Neural cell (in vitro differentiated cells): ENCODE data around the gene FPR1. TPM values are rescaled to one million over a fixed set of nuclear protein-coding genes. Genes with fewer than 3 reads are reported as not detected.

Experiments used
- H2AFZ ChIP-seq: fragments of 200-600, 300-800 bp; sonication (generic), shearing (Covaris generic); 2 replicates; pipeline ENCODE4 v1.6.0; 2014; ENCODE audit warnings: low read depth, mild to moderate bottlenecking, antibody characterized with exemption, low read length, moderate library complexity
- H3F3A ChIP-seq: fragments of 200-600 bp; shearing (Covaris generic); 2 replicates; pipeline ENCODE4 v1.6.1; 2016; ENCODE audit warnings: mild to moderate bottlenecking, moderate library complexity, mixed read lengths, antibody characterized with exemption, low read length; ENCODE audit not compliant: insufficient read depth, poor library complexity, severe bottlenecking
- H3K27ac ChIP-seq: fragments of 200-600, 300-800 bp; sonication (generic), shearing (Covaris generic); 2 replicates; pipeline ENCODE4 v1.5.1; 2014; ENCODE audit warnings: mild to moderate bottlenecking, low read length, moderate library complexity
- H3K27me3 ChIP-seq: fragments of 300-800, 200-600 bp; sonication (generic), shearing (Covaris generic); 2 replicates; pipeline ENCODE4 v1.6.0; 2014; ENCODE audit warnings: mild to moderate bottlenecking, low read depth, low read length, moderate library complexity; ENCODE audit not compliant: insufficient read depth
- H3K36me3 ChIP-seq: fragments of 300-800, 200-600 bp; sonication (generic), shearing (Covaris generic); 2 replicates; pipeline ENCODE4 v1.5.1; 2014; ENCODE audit warnings: mild to moderate bottlenecking, antibody characterized with exemption, low read length, moderate library complexity; ENCODE audit not compliant: insufficient read depth
- H3K4me2 ChIP-seq: fragments of 300-800, 200-600 bp; sonication (generic), shearing (Covaris generic); 2 replicates; pipeline ENCODE4 v1.6.0; 2014; ENCODE audit warnings: mild to moderate bottlenecking, low read length
- H3K4me3 ChIP-seq: fragments of 300-800, 200-600 bp; sonication (generic), shearing (Covaris generic); 2 replicates; pipeline ENCODE4 v1.5.1; 2014; ENCODE audit warnings: mild to moderate bottlenecking, low read length, moderate library complexity
- H3K79me2 ChIP-seq: fragments of 200-600 bp; shearing (Covaris generic); replicated peaks from 2 replicates; pipeline ENCODE4 v1.6.0; 2014; ENCODE audit warnings: mild to moderate bottlenecking, low read length, moderate library complexity; ENCODE audit not compliant: insufficient read depth
- H3K9ac ChIP-seq: fragments of 300-800, 200-600 bp; sonication (generic), shearing (Covaris generic); 2 replicates; pipeline ENCODE4 v1.6.1; 2016; ENCODE audit warnings: mild to moderate bottlenecking, low read length, mixed read lengths
- H3K9me2 ChIP-seq: fragments of 200-600 bp; shearing (Covaris generic); 2 replicates; pipeline ENCODE4 v1.6.1; 2016; ENCODE audit warnings: mild to moderate bottlenecking, low read length, mixed read lengths; ENCODE audit not compliant: insufficient read depth
- H3K9me3 ChIP-seq: fragments of 200-600, 300-800 bp; sonication (generic), shearing (Covaris generic); 2 replicates; pipeline ENCODE4 v1.6.1; 2016; ENCODE audit warnings: mild to moderate bottlenecking, mixed run types, low read length, moderate library complexity, mixed read lengths
- H4K20me1 ChIP-seq: fragments of 200-600 bp; shearing (Covaris generic); 2 replicates; pipeline ENCODE4 v1.6.1; 2016; ENCODE audit warnings: mild to moderate bottlenecking, mixed run types; ENCODE audit not compliant: insufficient read depth
- CTCF ChIP-seq: fragments of 450-650 bp; IDR thresholded peaks from 2 replicates; pipeline ENCODE4 v1.5.1; 2014; ENCODE audit warnings: antibody characterized with exemption, mild to moderate bottlenecking, moderate library complexity; ENCODE audit not compliant: poor library complexity, severe bottlenecking
- EP300 ChIP-seq: fragments of 450-650 bp; conservative IDR thresholded peaks from 2 replicates; pipeline ENCODE4 v1.6.1; 2014; ENCODE audit warnings: antibody characterized with exemption, mild to moderate bottlenecking, moderate library complexity; ENCODE audit not compliant: poor library complexity, severe bottlenecking
- EZH2 ChIP-seq: fragments of 200-600, 300-800 bp; shearing (Covaris generic), sonication (generic); IDR thresholded peaks from 2 replicates; pipeline ENCODE4 v1.6.1; 2014; ENCODE audit warnings: antibody characterized with exemption, low read length, borderline replicate concordance, mild to moderate bottlenecking; ENCODE audit not compliant: insufficient read depth, poor library complexity, severe bottlenecking
- MXI1 ChIP-seq: fragments of 450-650 bp; conservative IDR thresholded peaks from 2 replicates; pipeline ENCODE4 v1.6.1; 2014; ENCODE audit warnings: antibody characterized with exemption, mild to moderate bottlenecking; ENCODE audit not compliant: poor library complexity, severe bottlenecking
- POLR2AphosphoS5 ChIP-seq: IDR thresholded peaks from 2 replicates; pipeline ENCODE4 v1.6.1; 2012
- RAD21 ChIP-seq: fragments of 450-650 bp; conservative IDR thresholded peaks from 2 replicates; pipeline ENCODE4 v1.6.1; 2014; ENCODE audit warnings: antibody characterized with exemption, mild to moderate bottlenecking, moderate library complexity
- REST ChIP-seq: IDR thresholded peaks from 2 replicates; pipeline ENCODE4 v1.6.1; 2012; ENCODE audit warnings: borderline replicate concordance
- SMC3 ChIP-seq: fragments of 450-650 bp; conservative IDR thresholded peaks from 2 replicates; pipeline ENCODE4 v1.6.1; 2014; ENCODE audit warnings: antibody characterized with exemption, mild to moderate bottlenecking, moderate library complexity; ENCODE audit not compliant: poor library complexity
- TAF1 ChIP-seq: IDR thresholded peaks from 2 replicates; pipeline ENCODE4 v1.6.1; 2012; ENCODE audit warnings: low read depth
- polyA plus RNA-seq: library from polyadenylated mRNA; depleted of rRNA; stranded (reverse); fragments of >200 nt; gene quantifications from 2 replicates; pipeline ENCODE4 v1.2.3, GENCODE V29; 2014

The FPR1 gene
- polyA plus RNA-seq, 1 donor from 2014 or later = not detected

DNA sequence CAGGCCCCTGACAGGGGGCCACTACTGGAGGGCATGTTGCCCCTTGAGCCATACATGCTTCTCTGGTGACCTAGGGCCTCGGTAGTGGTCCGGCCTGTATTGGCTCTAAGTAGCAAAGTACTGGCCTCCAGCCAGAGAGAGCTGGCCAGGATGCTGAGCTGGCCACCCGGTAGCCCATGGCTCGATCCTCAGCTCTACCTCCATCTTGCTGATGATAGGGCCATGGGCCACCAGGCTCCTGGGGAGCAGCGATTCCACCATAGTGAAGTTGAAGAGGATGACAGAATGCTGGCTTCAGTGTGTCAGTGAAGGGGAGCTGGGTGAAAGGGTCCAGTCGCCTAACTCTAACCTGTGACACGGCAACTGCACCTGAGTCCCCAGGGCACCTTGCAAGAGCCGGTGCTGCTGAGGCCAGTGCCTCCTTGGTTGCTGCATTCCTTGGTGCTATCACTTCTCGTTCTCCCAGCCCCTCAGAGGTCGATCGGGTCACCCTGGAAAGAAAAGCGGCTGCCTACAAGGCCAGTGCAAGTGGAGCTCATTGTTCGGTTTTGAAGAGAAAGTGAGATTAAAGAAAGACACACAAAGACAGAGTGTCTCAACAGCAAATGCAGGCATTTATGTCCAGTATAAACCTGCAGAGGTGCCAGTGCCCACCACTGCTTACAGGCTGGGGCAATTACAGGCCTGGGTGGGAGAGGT lies 48.2 kb upstream of the FPR1 start:
- no peaks in the 10 kb centered on the region for H3F3A ChIP-seq

More for the DNA sequence above, 48.2 kb upstream of the FPR1 start:
- H3K4me2 ChIP-seq = no peak overlapping the region
- no peak overlapping the region for H3K9ac ChIP-seq
- H3K27me3 ChIP-seq = no peaks in the 10 kb centered on the region
- no peak overlapping the region for H3K27ac ChIP-seq
- no peaks in the 10 kb centered on the region for H4K20me1 ChIP-seq
- no peaks in the 10 kb centered on the region for H3K9me2 ChIP-seq
- no peak for TF ChIP-seq REST
- no peak for TF ChIP-seq SMC3
- TF ChIP-seq RAD21 = no peak
- TF ChIP-seq EP300 = no peak
- TF ChIP-seq MXI1 = no peak
- no peak for TF ChIP-seq TAF1
- TF ChIP-seq EZH2 = no peak
- no peak for TF ChIP-seq POLR2AphosphoS5
- no peak for TF ChIP-seq CTCF
- H3K36me3 ChIP-seq = no peaks in the 10 kb centered on the region
- H2AFZ ChIP-seq = no peak overlapping the region
- peaks cover 5% of the 10 kb centered on the region for H3K9me3 ChIP-seq
- no peaks in the 10 kb centered on the region for H3K79me2 ChIP-seq
- no peak overlapping the region for H3K4me3 ChIP-seq
